GM18861 (cell line): ENCODE results near the gene ACVR1B.
A peak's percentile ranks its signal among the peaks of the same experiment; 100 is the strongest.
"Not testable (repeated sequence)": the region's sequence is repeated elsewhere in the genome, so short reads cannot be mapped to it uniquely, and the experiment has no call there.

Source experiments
- ATAC-seq: cut with Tn5 transposase; IDR thresholded peaks from one replicate; pipeline ENCODE4 v1.9.1; 2021; ENCODE audit not compliant: unreplicated experiment

ACVR1B gene

GRCh38 chr12:51969643-51970042, 18.1 kb downstream of the ACVR1B start:
- no peak for ATAC-seq

GRCh38 chr12:51970904-51971646, 19.6 kb downstream of the ACVR1B start:
- ATAC-seq, result peak; percentile 89

DNA sequence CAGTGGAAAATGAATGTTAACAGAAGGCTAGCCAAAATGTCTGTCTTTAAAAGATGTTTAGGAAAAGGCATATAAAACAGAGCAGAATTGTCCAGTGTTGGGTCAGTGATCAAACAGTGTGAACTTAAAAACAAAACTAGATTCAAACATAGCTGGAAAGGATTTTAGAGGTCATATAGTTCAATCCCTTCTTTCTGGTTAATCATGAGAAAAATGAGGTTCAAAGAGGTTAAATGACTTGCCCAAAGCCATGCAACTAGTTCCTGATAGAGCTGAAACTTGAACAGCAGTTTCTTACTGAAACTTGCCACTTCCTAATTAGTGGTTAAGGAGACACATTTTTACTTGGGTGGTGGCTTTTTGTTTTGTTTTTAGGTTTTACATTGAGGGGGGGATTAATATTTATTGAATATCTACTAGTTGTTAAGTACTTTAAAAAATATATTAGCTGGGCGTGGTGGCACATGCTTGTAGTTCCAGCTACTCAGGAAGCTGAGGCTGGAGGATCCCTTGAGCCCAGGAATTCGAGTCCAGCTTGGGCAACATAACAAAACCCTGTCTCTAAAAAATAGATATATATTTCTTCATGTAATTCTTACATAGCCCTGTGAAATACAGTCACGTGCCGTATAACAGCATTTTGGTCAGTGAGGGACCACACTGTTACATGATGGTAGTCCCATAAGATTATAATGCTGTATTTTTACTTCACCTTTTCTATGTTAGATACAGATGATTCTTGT, 20.4 kb downstream of the ACVR1B start:
- ATAC-seq, result no peak

DNA sequence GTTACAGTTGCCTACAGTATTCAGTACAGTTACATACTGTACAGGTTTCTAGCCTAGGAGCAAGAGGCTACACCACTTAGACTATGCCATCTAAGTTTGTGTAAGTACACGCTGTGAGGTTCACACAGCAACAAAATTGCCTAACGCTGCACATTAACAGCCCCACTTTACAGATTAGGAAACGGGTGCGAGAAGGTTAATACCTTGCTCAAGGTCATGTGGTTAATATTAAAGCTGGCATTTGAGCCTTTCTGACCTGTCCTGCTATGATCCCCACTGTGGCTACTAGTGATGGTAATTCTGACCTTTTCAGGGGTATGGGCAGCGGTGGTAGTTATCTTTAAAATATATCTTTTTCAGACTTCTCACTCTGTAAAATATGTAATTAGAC, 20.9 kb downstream of the ACVR1B start:
- no peak for ATAC-seq

- ATAC-seq, result no peak
Measured at GRCh38 chr12:51972849-51973273, 21.4 kb downstream of the ACVR1B start.

GRCh38 chr12:51973560-51973959, 22.1 kb downstream of the ACVR1B start:
- no peak for ATAC-seq

DNA sequence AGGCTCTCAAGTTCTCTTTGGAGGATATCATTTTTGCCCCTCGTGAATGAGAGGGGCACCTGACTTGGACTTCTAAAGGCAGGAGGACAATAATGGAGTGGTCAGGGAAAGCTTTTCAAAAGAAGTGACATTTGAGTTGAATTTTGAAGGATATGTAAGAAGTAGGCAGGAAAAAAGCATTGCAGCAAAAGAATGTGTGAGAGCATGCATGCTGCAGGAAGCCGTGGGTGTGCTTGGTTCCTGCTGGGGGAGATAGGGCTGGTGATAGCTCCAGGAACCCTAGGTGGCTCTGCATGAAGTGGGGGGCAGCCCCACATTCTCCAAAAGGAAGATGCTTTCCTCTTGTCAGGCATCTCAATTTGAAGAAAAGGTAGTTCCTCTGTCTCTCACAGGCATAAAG, 23.1 kb downstream of the ACVR1B start:
- no peak for ATAC-seq

- no peak for ATAC-seq
Measured at GRCh38 chr12:51975196-51975595, 23.7 kb downstream of the ACVR1B start.

GRCh38 chr12:51976376-51977160, 25.1 kb downstream of the ACVR1B start:
- no peak for ATAC-seq

DNA sequence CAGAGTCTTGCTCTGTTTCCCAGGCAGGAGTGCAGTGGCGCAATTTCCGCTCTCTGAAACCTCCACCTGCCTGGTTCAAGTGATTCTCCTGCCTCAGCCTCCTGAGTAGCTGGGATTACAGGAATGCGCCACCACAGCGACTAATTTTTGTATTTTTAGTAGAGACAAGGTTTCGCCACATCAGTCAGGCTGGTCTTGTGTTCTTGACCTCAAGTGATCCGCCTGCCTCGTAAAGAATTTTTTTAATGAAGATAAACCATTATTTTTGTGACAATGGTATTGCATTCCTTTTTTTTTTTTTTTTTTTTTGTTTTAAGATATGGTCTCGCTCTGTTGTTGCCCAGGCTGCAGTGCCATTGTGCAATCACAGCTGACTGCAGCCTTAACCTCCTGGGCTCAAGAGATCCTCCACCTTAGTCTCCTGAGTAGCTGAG, 25.8 kb downstream of the ACVR1B start:
- ATAC-seq, result no peak

- not testable (repeated sequence) for ATAC-seq
Measured at GRCh38 chr12:51979306-51979705, 27.8 kb downstream of the ACVR1B start.

DNA sequence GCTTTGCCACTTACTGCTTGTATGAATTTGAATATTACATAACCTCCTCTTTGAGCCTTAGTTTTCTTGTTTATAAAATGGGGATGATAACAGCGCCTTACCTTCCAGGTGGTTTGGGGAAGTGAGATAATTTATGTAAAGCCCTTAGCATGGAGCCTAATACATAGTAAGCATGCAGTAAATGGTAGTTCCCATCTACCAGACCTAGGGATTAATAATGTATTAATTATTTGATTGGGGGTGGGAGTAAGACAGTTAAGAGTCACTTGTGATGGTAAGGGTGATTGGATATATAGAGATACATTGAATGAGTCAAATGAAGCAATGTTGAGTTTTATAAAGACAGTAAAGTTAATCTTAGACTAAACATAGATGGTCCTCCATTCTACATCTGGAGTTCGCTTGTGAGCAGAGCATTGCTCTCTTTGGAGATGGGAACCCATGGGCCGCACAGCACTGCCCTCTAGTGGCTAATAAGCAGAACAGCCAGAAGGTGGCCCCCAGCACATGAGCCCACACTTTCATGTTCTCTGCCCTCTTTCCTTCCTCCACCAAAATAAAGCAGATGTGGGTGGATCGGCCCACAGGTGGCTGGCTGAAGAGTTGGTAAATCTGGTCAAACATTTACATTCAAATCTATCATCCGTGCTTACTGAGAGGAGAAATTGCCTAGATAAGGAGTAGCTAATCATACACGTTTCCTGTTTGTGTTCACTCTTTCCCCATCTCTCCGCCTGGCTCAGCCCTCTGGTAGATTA, 28.7 kb downstream of the ACVR1B start:
- peak; percentile 55 for ATAC-seq

GRCh38 chr12:51980809-51981127, 29.3 kb downstream of the ACVR1B start:
- no peak for ATAC-seq

DNA sequence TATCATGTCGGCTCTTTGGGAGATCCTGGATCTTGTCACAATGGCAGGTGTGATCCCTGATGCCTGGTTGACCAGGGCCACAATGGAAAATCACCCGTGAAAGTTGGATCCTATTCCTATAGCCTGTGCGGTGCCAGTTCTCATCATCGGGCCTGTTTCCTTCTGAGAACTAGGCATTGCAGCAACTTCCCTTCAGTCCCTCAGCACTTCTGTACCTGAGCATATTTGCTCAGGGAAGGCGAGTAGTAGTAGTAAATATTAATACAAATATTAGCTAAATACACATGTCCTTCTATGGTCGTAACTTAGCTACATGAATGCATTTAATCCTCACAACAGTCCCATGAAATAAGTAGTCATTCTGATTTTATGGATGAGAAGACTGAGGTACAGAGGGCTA, 33.2 kb downstream of the ACVR1B start:
- ATAC-seq, result no peak

DNA sequence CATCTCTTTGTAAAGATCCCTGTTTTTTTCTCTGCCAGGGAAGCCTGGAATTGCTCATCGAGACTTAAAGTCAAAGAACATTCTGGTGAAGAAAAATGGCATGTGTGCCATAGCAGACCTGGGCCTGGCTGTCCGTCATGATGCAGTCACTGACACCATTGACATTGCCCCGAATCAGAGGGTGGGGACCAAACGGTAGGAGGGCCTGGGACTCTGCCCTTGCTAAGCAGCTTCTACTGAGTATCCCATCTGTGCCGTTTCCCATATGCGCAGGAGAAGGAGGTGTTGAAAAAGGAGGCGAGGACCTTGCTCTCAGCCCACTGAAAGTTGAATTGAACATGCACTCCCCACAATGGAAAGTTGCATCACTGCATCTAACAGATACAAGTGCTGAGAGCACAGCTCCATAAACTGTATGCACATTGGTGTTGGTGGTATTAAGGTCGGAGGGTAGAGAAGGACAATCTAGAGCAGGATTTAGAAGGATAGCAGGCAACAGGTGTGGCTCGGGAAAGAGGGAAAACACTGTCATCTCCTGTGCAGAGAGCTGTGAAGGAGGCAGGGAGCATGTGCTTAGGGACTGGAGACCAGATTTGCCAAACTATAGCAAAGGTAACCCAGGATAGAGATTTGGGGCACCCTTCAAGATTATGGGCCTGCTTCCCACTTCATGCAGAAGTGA, 33.8 kb downstream of the ACVR1B start:
- ATAC-seq, result no peak

GRCh38 chr12:51986834-51987233, 35.3 kb downstream of the ACVR1B start:
- ATAC-seq, result no peak

DNA sequence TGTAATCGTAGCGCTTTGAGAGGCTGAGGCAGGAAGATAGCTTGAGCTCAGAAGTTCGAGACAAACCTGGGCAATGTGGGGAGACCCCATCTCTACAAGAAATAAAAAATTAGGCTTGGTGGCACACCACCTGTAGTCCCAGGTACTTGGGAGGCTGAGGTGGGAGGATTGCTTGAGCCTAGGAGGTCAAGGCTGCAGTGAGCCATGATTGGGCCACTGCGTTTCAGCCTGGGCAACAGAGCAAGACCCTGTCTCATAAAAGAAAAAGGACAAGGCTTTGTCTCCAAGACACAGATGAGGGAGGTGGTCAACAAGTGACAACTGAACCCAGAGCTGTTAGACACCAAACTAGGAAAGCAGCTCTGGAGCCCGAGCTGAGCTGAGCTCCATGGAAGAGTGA, 40.7 kb downstream of the ACVR1B start:
- ATAC-seq, result no peak

DNA sequence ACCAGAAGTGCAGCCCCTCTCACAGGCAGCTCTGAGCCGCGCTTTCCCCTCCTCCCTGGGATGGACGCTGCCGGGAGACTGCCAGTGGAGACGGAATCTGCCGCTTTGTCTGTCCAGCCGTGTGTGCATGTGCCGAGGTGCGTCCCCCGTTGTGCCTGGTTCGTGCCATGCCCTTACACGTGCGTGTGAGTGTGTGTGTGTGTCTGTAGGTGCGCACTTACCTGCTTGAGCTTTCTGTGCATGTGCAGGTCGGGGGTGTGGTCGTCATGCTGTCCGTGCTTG, 43.0 kb downstream of the ACVR1B start:
- ATAC-seq, result no peak

DNA sequence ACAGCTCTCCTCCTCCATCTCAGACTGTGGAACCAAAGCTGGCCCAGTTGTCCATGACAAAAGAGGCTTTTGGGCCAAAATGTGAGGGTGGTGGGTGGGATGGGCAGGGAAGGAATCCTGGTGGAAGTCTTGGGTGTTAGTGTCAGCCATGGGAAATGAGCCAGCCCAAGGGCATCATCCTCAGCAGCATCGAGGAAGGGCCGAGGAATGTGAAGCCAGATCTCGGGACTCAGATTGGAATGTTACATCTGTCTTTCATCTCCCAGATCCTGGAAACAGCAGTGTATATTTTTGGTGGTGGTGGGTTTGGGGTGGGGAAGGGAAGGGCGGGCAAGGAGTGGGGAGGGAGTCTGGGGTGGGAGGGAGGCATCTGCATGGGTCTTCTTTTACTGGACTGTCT, 43.5 kb downstream of the ACVR1B start:
- ATAC-seq, result no peak

- ATAC-seq, result no peak
Measured at GRCh38 chr12:51997136-51997535, 45.6 kb downstream of the ACVR1B start.

GRCh38 chr12:52003016-52003550, 51.6 kb downstream of the ACVR1B start:
- no peak for ATAC-seq
